Endodermal cell (in vitro differentiated cells): ENCODE measurements around the gene CCDC54. TPM values are rescaled to one million over a fixed set of nuclear protein-coding genes. Genes with fewer than 3 reads are reported as not detected.

Experiments used
- DNase-seq: peaks from one replicate; pipeline ENCODE4 v3.0.0-alpha.2; 2017
- H3K27ac ChIP-seq: 2 replicates; pipeline ENCODE4 v1.5.1; 2013; ENCODE audit warnings: mild to moderate bottlenecking, low read depth, low read length, moderate library complexity
- H3K27me3 ChIP-seq: 2 replicates; pipeline ENCODE4 v1.6.1; 2013; ENCODE audit warnings: mild to moderate bottlenecking, low read length, moderate library complexity; ENCODE audit not compliant: insufficient read depth, control insufficient read depth, poor library complexity, severe bottlenecking
- H3K36me3 ChIP-seq: 2 replicates; pipeline ENCODE4 v1.7.0; 2013; ENCODE audit warnings: mild to moderate bottlenecking, low read length, moderate library complexity; ENCODE audit not compliant: control insufficient read depth, insufficient read depth
- H3K4me1 ChIP-seq: one replicate; pipeline ENCODE4 v1.7.0; 2013; ENCODE audit warnings: low read length; ENCODE audit not compliant: control insufficient read depth, insufficient read depth
- H3K4me3 ChIP-seq: 2 replicates; pipeline ENCODE4 v1.5.1; 2013; ENCODE audit warnings: mild to moderate bottlenecking, low read length, moderate library complexity
- H3K9ac ChIP-seq: 2 replicates; pipeline ENCODE4 v1.6.1; 2013; ENCODE audit warnings: mild to moderate bottlenecking, low read length, moderate library complexity; ENCODE audit not compliant: poor library complexity, severe bottlenecking; ENCODE audit errors: extremely low read depth
- H3K9me3 ChIP-seq: 2 replicates; pipeline ENCODE4 v1.6.1; 2013; ENCODE audit warnings: mild to moderate bottlenecking, low read length, moderate library complexity; ENCODE audit not compliant: control insufficient read depth
- H3K27ac Mint-ChIP-seq: 2 replicates; pipeline ENCODE4 v1.8.0; 2020; ENCODE audit warnings: mixed read lengths
- H3K27me3 Mint-ChIP-seq: 2 replicates; pipeline ENCODE4 v1.8.0; 2021; ENCODE audit warnings: mild to moderate bottlenecking, mixed read lengths; ENCODE audit not compliant: insufficient read depth
- H3K36me3 Mint-ChIP-seq: 2 replicates; pipeline ENCODE4 v1.8.0; 2020; ENCODE audit warnings: low read depth, mixed read lengths
- H3K4me1 Mint-ChIP-seq: 2 replicates; pipeline ENCODE4 v1.8.0; 2020; ENCODE audit warnings: mixed read lengths
- H3K4me3 Mint-ChIP-seq: 2 replicates; pipeline ENCODE4 v1.8.0; 2020; ENCODE audit warnings: mild to moderate bottlenecking, moderate library complexity, mixed read lengths
- H3K9me3 Mint-ChIP-seq: 2 replicates; pipeline ENCODE4 v1.8.0; 2020; ENCODE audit warnings: mild to moderate bottlenecking, mixed read lengths
- WGBS, 2 experiments: methylation state at CpG; one replicate each; pipeline versions ENCODE4 v1.1.5 to v1.1.7; 2013; ENCODE audit warnings: missing lambda C conversion rate in 2 of 2, mixed read lengths in 1 of 2; ENCODE audit not compliant: insufficient coverage in 1 of 2, insufficient read length in 1 of 2; 5-methylcytosine and 5-hydroxymethylcytosine counted together
- total RNA-seq, 2 donors: library from RNA; stranded (reverse); fragmentation: NEBNext Ultra II Directional in 1 of 2; extraction: Animal tissue kit (Norgen Biotek cat#: 25700) in 1 of 2; gene quantifications; 2 replicates in 1 of 2; 3 replicates in 1 of 2; pipeline ENCODE4 v1.2.1, GENCODE V29; 2021
- TF ChIP-seq, protein P1 (sequence below): fragments of 200-600 bp; sonication (generic); conservative IDR thresholded peaks from 2 replicates; pipeline ENCODE4 v1.5.0; 2021; ENCODE audit warnings: antibody characterized with exemption, mild to moderate bottlenecking

CCDC54 gene
- total RNA-seq, 2 donors from 2014 or later: not detected

DNA sequence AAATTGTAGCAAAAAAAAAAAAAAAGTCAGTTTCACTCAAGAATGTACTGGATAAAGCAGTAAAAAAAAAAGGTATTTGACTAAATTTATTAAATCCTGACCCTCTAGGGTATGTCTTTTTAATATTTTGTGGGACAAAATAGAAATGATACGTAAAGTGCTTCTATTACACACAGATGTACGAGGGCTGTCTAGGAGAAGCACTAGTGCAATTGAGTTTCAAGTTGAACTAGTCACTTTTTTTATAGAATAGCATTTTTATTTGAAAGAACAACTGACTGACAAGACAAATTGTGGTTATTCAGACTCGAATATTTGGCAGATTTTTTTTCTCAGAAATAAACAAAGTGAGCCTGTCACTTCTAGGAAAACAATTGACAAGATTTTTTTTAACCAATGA lies 49.0 kb downstream of the CCDC54 start:
- 88 to 100% methylated on average over 2 to 3 of the region's 3 CpGs for WGBS, 2 experiments
- no peak overlapping the region for H3K9ac ChIP-seq
- peaks cover 11% of the 10 kb centered on the region for H3K27me3 Mint-ChIP-seq
- DNase-seq: no peak
- H3K9me3 Mint-ChIP-seq: no peaks in the 10 kb centered on the region
- H3K36me3 Mint-ChIP-seq: no peaks in the 10 kb centered on the region
- H3K4me3 Mint-ChIP-seq: no peak overlapping the region
- no peaks in the 10 kb centered on the region for H3K36me3 ChIP-seq
- no peak overlapping the region for H3K4me3 ChIP-seq
- H3K9me3 ChIP-seq: no peaks in the 10 kb centered on the region
- TF ChIP-seq, protein P1, sequence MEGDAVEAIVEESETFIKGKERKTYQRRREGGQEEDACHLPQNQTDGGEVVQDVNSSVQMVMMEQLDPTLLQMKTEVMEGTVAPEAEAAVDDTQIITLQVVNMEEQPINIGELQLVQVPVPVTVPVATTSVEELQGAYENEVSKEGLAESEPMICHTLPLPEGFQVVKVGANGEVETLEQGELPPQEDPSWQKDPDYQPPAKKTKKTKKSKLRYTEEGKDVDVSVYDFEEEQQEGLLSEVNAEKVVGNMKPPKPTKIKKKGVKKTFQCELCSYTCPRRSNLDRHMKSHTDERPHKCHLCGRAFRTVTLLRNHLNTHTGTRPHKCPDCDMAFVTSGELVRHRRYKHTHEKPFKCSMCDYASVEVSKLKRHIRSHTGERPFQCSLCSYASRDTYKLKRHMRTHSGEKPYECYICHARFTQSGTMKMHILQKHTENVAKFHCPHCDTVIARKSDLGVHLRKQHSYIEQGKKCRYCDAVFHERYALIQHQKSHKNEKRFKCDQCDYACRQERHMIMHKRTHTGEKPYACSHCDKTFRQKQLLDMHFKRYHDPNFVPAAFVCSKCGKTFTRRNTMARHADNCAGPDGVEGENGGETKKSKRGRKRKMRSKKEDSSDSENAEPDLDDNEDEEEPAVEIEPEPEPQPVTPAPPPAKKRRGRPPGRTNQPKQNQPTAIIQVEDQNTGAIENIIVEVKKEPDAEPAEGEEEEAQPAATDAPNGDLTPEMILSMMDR: no peak
- H3K27ac ChIP-seq: no peak overlapping the region
- H3K4me1 Mint-ChIP-seq: peaks cover 3% of the 10 kb centered on the region
- peaks cover 8% of the 10 kb centered on the region for H3K27me3 ChIP-seq
- H3K4me1 ChIP-seq: peaks cover 4% of the 10 kb centered on the region
- H3K27ac Mint-ChIP-seq: no peak overlapping the region

Other genes starting within 250 kb of the CCDC54 start
- gene BBX, start 145.5 kb downstream of the CCDC54 start, total RNA-seq: 10 to 100 TPM; 34.2 to 41.2 TPM